H9 (cell line): Measurements from ENCODE around the gene PYROXD2. TPM values are rescaled to one million over a fixed set of nuclear protein-coding genes. Genes with fewer than 3 reads are reported as not detected.
A peak's percentile ranks its signal among the peaks of the same experiment; 100 is the strongest.

ENCODE experiments used
- DNase-seq: peaks from one replicate; pipeline ENCODE4 v3.0.0-alpha.2; 2017
- H2AFZ ChIP-seq: one replicate; pipeline ENCODE4 v1.6.1; 2013; ENCODE audit warnings: mild to moderate bottlenecking, low read length, control low read depth, moderate library complexity
- H2AK5ac ChIP-seq: 2 replicates; pipeline ENCODE4 v1.6.1; 2013; ENCODE audit warnings: low read length, control low read depth, mixed read lengths; ENCODE audit not compliant: insufficient read length
- H2BK120ac ChIP-seq: one replicate; pipeline ENCODE4 v1.6.1; 2013; ENCODE audit warnings: low read depth, mild to moderate bottlenecking, low read length, control low read depth, inconsistent platforms; ENCODE audit not compliant: poor library complexity, severe bottlenecking
- H2BK12ac ChIP-seq: 2 replicates; pipeline ENCODE4 v1.6.1; 2013; ENCODE audit warnings: low read length, control low read depth, mixed read lengths, low read depth; ENCODE audit not compliant: insufficient read length
- H2BK15ac ChIP-seq: 2 replicates; pipeline ENCODE4 v1.6.1; 2013; ENCODE audit warnings: low read depth, low read length, control low read depth
- H2BK20ac ChIP-seq: one replicate; pipeline ENCODE4 v1.6.1; 2013; ENCODE audit warnings: low read depth, mild to moderate bottlenecking, low read length, control low read depth, inconsistent platforms; ENCODE audit not compliant: poor library complexity, severe bottlenecking
- H2BK5ac ChIP-seq: 2 replicates; pipeline ENCODE4 v1.6.1; 2013; ENCODE audit warnings: low read length, control low read depth, mixed read lengths; ENCODE audit not compliant: insufficient read length
- H3K14ac ChIP-seq: 2 replicates; pipeline ENCODE4 v1.6.1; 2013; ENCODE audit warnings: low read length, control low read depth; ENCODE audit not compliant: insufficient read depth
- H3K18ac ChIP-seq: 2 replicates; pipeline ENCODE4 v1.6.1; 2013; ENCODE audit warnings: low read depth, mild to moderate bottlenecking, mixed read lengths, low read length, control low read depth; ENCODE audit not compliant: insufficient read length
- H3K23ac ChIP-seq: 2 replicates; pipeline ENCODE4 v1.6.1; 2013; ENCODE audit warnings: low read length, control low read depth, mixed read lengths, low read depth; ENCODE audit not compliant: insufficient read length
- H3K23me2 ChIP-seq: 2 replicates; pipeline ENCODE4 v1.6.1; 2013; ENCODE audit warnings: low read depth, mild to moderate bottlenecking, mixed read lengths, low read length, control low read depth; ENCODE audit not compliant: insufficient read length, poor library complexity, severe bottlenecking
- H3K27ac ChIP-seq: 2 replicates; pipeline ENCODE4 v1.5.1; 2013; ENCODE audit warnings: low read length, control low read depth, mixed read lengths, low read depth; ENCODE audit not compliant: insufficient read length
- H3K27me3 ChIP-seq: 2 replicates; pipeline ENCODE4 v1.6.1; 2013; ENCODE audit warnings: low read length, control low read depth, inconsistent platforms; ENCODE audit not compliant: insufficient read depth
- H3K4ac ChIP-seq: 2 replicates; pipeline ENCODE4 v1.6.1; 2013; ENCODE audit warnings: low read depth, mild to moderate bottlenecking, control low read depth, inconsistent platforms, low read length, moderate library complexity
- H3K4me1 ChIP-seq: 2 replicates; pipeline ENCODE4 v1.6.1; 2013; ENCODE audit warnings: low read length, control low read depth, inconsistent platforms; ENCODE audit not compliant: insufficient read depth
- H3K4me2 ChIP-seq: 2 replicates; pipeline ENCODE4 v1.6.1; 2013; ENCODE audit warnings: low read length, control low read depth, mixed read lengths; ENCODE audit not compliant: insufficient read length, insufficient read depth
- H3K56ac ChIP-seq: 2 replicates; pipeline ENCODE4 v1.6.1; 2013; ENCODE audit warnings: low read depth, mild to moderate bottlenecking, mixed read lengths, low read length, control low read depth; ENCODE audit not compliant: insufficient read length
- H3K79me1 ChIP-seq: 2 replicates; pipeline ENCODE4 v1.6.1; 2013; ENCODE audit warnings: low read depth, mild to moderate bottlenecking, moderate library complexity, low read length, control low read depth, inconsistent platforms; ENCODE audit not compliant: insufficient read depth, poor library complexity, severe bottlenecking
- H3K79me2 ChIP-seq: 2 replicates; pipeline ENCODE4 v1.6.1; 2013; ENCODE audit warnings: low read length, control low read depth, inconsistent platforms; ENCODE audit not compliant: insufficient read depth
- H3K9ac ChIP-seq: 2 replicates; pipeline ENCODE4 v1.6.1; 2013; ENCODE audit warnings: low read length, control low read depth, mixed read lengths; ENCODE audit not compliant: insufficient read length; ENCODE audit errors: extremely low read depth
- H3K9me3 ChIP-seq: one replicate; pipeline ENCODE4 v1.6.1; 2013; ENCODE audit warnings: low read depth, low read length, inconsistent platforms; ENCODE audit not compliant: control insufficient read depth
- H3T11ph ChIP-seq: one replicate; pipeline ENCODE4 v1.6.1; 2013; ENCODE audit warnings: mild to moderate bottlenecking, low read length, control low read depth, inconsistent platforms
- H4K20me1 ChIP-seq: one replicate; pipeline ENCODE4 v1.6.1; 2013; ENCODE audit not compliant: control insufficient read depth, insufficient read length, insufficient read depth
- H4K5ac ChIP-seq: 2 replicates; pipeline ENCODE4 v1.6.1; 2013; ENCODE audit warnings: low read depth, mild to moderate bottlenecking, mixed read lengths, low read length, control low read depth; ENCODE audit not compliant: insufficient read length
- H4K8ac ChIP-seq: replicated peaks from 2 replicates; pipeline ENCODE4 v1.6.1; 2013; ENCODE audit warnings: low read length, control low read depth, mixed read lengths, low read depth; ENCODE audit not compliant: insufficient read length
- H4K91ac ChIP-seq: 2 replicates; pipeline ENCODE4 v1.6.1; 2013; ENCODE audit warnings: low read depth, mild to moderate bottlenecking, moderate library complexity, mixed read lengths, low read length, control low read depth; ENCODE audit not compliant: insufficient read length
- H3K27ac Mint-ChIP-seq, 3 experiments: 2 replicates in 2 of 3; 3 replicates in 1 of 3; pipeline ENCODE4 v1.8.0; 2020 to 2021; ENCODE audit warnings: mixed read lengths in 3 of 3, mild to moderate bottlenecking in 1 of 3, moderate library complexity in 1 of 3
- H3K27me3 Mint-ChIP-seq: 2 replicates; pipeline ENCODE4 v1.8.0; 2021; ENCODE audit warnings: low read depth, mild to moderate bottlenecking, moderate library complexity, mixed read lengths
- H3K36me3 Mint-ChIP-seq, 3 experiments: 2 replicates in 2 of 3; 3 replicates in 1 of 3; pipeline ENCODE4 v1.8.0; 2020 to 2021; ENCODE audit warnings: low read depth in 3 of 3, mixed read lengths in 3 of 3; ENCODE audit not compliant: insufficient read depth in 1 of 3
- H3K4me1 Mint-ChIP-seq, 2 experiments: 2 replicates each; pipeline ENCODE4 v1.8.0; 2020; ENCODE audit warnings: mixed read lengths in 2 of 2
- H3K4me3 Mint-ChIP-seq, 2 experiments: 2 replicates in 1 of 2; 3 replicates in 1 of 2; pipeline ENCODE4 v1.8.0; 2020 to 2021; ENCODE audit warnings: mild to moderate bottlenecking in 2 of 2, mixed read lengths in 2 of 2, moderate library complexity in 1 of 2
- H3K9me3 Mint-ChIP-seq, 2 experiments: 2 replicates in 1 of 2; 3 replicates in 1 of 2; pipeline ENCODE4 v1.8.0; 2020; ENCODE audit warnings: mild to moderate bottlenecking in 2 of 2, mixed read lengths in 2 of 2, moderate library complexity in 1 of 2
- CTCF ChIP-seq: fragments of 200-600 bp; sonication (generic); conservative IDR thresholded peaks from 3 replicates; pipeline ENCODE4 v1.8.0; 2021; ENCODE audit warnings: antibody characterized with exemption, mild to moderate bottlenecking
- WGBS: extraction: QIAGEN DNeasy Blood & Tissue Kit; methylation state at CpG from one replicate; pipeline ENCODE4 v1.1.7; 2013; ENCODE audit warnings: missing lambda C conversion rate, low lambda C conversion rate, mixed read lengths; ENCODE audit not compliant: insufficient read length; ENCODE audit errors: extremely low coverage; 5-methylcytosine and 5-hydroxymethylcytosine counted together
- total RNA-seq: library from RNA; stranded (reverse); gene quantifications from 2 replicates; pipeline ENCODE4 v1.2.1, GENCODE V29; 2021

The PYROXD2 gene
- total RNA-seq, 1 experiment from 2014 or later = 5.3 TPM

GRCh38 chr10:98414578-98414931, 427 bp downstream of the PYROXD2 start:
- no peak overlapping the region for H2BK20ac ChIP-seq
- H4K91ac ChIP-seq = no peak overlapping the region
- peaks cover 7% of the 10 kb centered on the region for H3K23me2 ChIP-seq
- H4K5ac ChIP-seq = no peak overlapping the region
- H3K23ac ChIP-seq = no peak overlapping the region
- peak overlapping the region; percentile 87; the same call in 1 of the 2 replicates for H3K14ac ChIP-seq
- Mint-ChIP-seq H3K27ac (peak overlapping the region in 2 of 3 experiments; percentile 65 to 98; a peak in 4 of 7 replicates), H3K4me1 (peaks cover 15% of the 10 kb centered on the region in 2 experiments), H3K4me3 (peak overlapping the region; percentile 77 to 83; a peak in 4 of 5 replicates), H3K36me3 (peaks cover 0 to 8% (median 4%) of the 10 kb centered on the region in 3 experiments; a peak in 3 of 7 replicates), H3K27me3 (no peaks in the 10 kb centered on the region; the same call in 1 of the 2 replicates), H3K9me3 (no peaks in the 10 kb centered on the region)
- H3K4me1 ChIP-seq = peaks cover 6% of the 10 kb centered on the region; the same call in 1 of the 2 replicates
- no peak overlapping the region for H3K27ac ChIP-seq
- WGBS = no CpG with 5 or more reads among the region's 3 CpGs
- H3T11ph ChIP-seq = no peak overlapping the region
- no peak overlapping the region for H4K8ac ChIP-seq
- no peak overlapping the region for H2BK15ac ChIP-seq
- H3K18ac ChIP-seq = peak overlapping the region; percentile 36
- no peaks in the 10 kb centered on the region for H4K20me1 ChIP-seq
- H3K4me2 ChIP-seq = peak overlapping the region; percentile 49
- H2AFZ ChIP-seq = no peak overlapping the region
- no peak overlapping the region for H2BK12ac ChIP-seq
- no peak for TF ChIP-seq CTCF
- H3K9ac ChIP-seq = no peak overlapping the region
- no peak overlapping the region for H3K4ac ChIP-seq
- no peak overlapping the region for H2BK120ac ChIP-seq
- H2BK5ac ChIP-seq = no peak overlapping the region
- H3K56ac ChIP-seq = no peak overlapping the region
- H3K79me2 ChIP-seq = no peaks in the 10 kb centered on the region
- no peak for DNase-seq
- no peak overlapping the region for H2AK5ac ChIP-seq
- no peaks in the 10 kb centered on the region for H3K27me3 ChIP-seq
- no peaks in the 10 kb centered on the region for H3K79me1 ChIP-seq
- no peaks in the 10 kb centered on the region for H3K9me3 ChIP-seq
